SK-N-SH (cell line): ENCODE measurements around the gene PRDM15.

Experiments used
- EP300 ChIP-seq, 2 experiments: IDR thresholded peaks; 2 replicates each; pipeline versions ENCODE4 v1.4.0 to v1.6.1; 2012; ENCODE audit warnings: borderline replicate concordance in 1 of 2, low read depth in 1 of 2, low read length in 1 of 2
- NRF1 ChIP-seq: IDR thresholded peaks from 2 replicates; pipeline ENCODE4 v1.6.1; 2012; ENCODE audit warnings: low read depth, mild to moderate bottlenecking, low read length
- RAD21 ChIP-seq: IDR thresholded peaks from 2 replicates; pipeline ENCODE4 v1.6.1; 2012; ENCODE audit warnings: mild to moderate bottlenecking, low read length
- TF ChIP-seq, protein P1 (sequence below): fragments of 200-600 bp; sonication (generic); IDR thresholded peaks from 2 replicates; pipeline ENCODE4 v1.6.1; 2017; ENCODE audit warnings: antibody characterized with exemption, mild to moderate bottlenecking, moderate library complexity

DNA sequence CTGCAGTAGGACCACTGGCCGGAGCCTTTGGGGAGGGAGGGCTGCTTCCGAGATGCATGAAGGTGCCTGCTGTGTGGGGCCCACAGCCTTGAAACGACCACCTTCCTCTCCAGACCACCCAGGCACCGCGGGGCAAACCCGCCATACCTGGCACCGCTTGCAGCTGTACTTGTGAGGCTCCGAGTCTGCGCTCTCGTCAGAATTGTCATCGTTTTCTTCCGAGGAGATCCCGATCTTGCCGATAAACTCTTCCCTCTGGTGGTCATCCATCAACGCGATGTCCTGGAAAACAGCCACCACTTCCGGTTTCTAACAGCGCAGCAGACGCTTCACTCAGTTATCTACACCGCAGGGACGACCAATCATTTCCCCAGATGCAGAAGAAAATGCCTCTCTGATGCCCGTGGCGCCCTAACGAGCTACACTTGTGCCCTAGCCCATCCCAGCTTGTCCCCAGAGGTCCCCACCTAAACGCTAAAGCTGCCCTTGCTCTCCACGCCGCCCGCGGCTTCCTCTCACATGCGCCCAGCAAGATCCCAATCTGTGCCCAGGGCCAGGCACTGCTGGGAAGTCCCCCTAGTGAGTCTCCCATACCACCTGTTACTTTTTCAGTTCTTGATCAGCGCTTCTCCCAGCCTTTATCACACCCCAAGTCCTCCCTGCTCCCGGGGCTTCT, 57.2 kb downstream of the PRDM15 start:
- TF ChIP-seq, protein P1, sequence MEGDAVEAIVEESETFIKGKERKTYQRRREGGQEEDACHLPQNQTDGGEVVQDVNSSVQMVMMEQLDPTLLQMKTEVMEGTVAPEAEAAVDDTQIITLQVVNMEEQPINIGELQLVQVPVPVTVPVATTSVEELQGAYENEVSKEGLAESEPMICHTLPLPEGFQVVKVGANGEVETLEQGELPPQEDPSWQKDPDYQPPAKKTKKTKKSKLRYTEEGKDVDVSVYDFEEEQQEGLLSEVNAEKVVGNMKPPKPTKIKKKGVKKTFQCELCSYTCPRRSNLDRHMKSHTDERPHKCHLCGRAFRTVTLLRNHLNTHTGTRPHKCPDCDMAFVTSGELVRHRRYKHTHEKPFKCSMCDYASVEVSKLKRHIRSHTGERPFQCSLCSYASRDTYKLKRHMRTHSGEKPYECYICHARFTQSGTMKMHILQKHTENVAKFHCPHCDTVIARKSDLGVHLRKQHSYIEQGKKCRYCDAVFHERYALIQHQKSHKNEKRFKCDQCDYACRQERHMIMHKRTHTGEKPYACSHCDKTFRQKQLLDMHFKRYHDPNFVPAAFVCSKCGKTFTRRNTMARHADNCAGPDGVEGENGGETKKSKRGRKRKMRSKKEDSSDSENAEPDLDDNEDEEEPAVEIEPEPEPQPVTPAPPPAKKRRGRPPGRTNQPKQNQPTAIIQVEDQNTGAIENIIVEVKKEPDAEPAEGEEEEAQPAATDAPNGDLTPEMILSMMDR, result no peak
- no peak for TF ChIP-seq RAD21
- TF ChIP-seq EP300 (IDR thresholded peaks at IDR 0.05; ENCODE audit: borderline replicate concordance in 1 of 2, low read depth in 1 of 2, low read length in 1 of 2), result no peak
- TF ChIP-seq NRF1, result no peak
